DMS153 treated with DMSO at 0.1 percent for 48 hours (cell line): Measurements from ENCODE around the gene C1orf56.

Source experiments
- DNase-seq: peaks from one replicate; lab custom pipeline; 2025; ENCODE audit not compliant: unreplicated experiment; lab: John Stamatoyannopoulos, UW

The C1orf56 gene, protein sequence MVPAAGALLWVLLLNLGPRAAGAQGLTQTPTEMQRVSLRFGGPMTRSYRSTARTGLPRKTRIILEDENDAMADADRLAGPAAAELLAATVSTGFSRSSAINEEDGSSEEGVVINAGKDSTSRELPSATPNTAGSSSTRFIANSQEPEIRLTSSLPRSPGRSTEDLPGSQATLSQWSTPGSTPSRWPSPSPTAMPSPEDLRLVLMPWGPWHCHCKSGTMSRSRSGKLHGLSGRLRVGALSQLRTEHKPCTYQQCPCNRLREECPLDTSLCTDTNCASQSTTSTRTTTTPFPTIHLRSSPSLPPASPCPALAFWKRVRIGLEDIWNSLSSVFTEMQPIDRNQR

DNA sequence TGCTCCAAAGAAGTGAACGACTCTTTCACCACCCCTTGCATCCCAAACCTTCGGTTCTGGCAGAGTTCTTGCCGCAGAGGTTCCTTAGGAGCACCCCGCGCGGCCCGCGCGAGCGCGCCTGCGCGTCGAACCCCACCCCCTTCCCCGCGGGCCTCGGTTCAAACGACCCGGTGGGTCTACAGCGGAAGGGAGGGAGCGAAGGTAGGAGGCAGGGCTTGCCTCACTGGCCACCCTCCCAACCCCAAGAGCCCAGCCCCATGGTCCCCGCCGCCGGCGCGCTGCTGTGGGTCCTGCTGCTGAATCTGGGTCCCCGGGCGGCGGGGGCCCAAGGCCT, at the start of gene C1orf56:
TSS of gene C1orf56 (plus strand) at position 161 of the 334 bp plus-strand sequence. CDS start at position 258, 97 bp downstream.
- peak; percentile 52 for DNase-seq

DNA sequence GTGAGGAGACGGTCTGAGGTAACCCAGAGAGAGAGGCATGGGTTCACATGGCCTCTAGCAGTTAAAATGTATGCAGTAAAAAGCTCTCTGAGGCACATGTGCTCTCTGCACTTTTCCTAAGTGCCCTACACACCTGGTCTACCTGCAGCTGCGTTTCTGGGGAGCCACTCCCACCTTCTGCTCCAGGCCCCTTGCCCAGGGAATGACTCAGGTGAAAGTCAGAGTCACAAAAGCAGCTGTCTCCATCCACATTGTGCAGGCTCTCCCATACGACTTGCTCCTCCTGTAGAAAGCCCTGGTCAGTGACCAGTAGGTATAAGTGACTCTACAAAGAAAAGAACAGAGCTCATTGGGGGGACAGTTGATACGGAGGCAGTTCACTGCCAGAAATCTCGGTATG, 49.6 kb upstream of the C1orf56 start:
- no peak for DNase-seq

DNA sequence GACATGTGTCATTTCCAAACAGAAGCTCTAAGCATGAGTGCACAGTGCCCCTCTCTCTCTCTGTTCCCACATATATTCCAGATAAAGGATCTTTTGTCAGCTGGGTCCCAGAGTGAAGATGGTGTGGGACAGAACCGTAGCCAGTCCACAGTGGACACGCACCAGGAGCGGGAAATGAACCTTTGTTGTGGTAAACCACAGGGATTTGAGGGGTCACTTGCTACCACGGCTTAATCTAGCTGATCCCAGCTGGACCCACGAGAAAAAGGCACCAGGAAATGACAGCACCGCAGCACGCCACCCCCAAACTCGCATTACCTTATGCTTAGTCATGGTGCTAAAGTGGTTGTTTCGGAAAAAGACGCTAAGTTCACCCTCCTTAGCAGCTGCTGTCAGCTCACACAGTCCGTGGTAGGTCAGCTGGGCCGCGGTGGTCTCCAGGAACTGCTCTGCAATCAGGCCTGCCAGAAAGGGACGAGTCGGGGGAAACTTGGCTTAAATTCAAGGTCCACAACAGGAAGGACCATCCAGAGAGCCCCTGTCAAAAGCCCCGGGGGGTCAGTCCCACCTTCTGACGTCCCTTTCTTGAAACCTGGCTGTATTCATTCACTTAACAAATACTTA, 48.4 kb upstream of the C1orf56 start:
- DNase-seq, result no peak

DNA sequence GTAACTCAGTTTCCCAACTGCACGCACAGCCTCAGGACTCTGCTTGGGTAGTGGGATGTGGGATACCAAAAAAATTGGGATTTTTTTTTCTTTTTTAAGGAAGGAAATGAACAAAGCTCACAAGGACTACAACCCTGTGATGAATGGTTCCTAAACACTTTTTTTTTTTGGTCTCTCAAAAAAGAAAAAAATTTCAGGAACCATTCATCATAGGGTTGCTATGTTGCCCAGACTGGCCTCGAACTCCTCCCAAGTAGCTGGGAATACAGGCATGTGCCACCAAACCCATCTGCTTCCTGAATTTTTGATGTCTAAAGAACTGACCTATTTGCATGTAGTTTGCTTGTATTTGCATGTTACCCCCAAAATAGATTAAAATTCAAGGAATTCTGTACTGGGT, 47.6 kb upstream of the C1orf56 start:
- no peak for DNase-seq

DNA sequence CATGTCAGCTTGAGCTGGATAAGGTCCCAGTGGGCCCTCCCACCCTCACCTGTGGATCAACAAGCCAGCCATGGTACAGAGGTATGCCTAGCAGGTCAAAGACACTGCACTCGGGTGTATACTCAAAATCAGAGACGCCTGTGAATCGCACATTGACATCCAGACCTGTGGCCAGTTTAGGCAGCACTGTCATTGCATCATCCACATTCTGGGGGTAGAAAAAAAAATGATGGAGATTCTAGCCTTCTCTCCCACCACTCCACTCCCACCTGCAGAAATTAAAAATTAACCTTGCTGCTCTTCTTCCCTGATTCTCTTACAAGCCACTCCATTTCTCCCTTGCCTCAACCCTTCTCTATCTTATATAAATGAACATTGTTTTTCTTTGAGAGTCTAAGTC, 47.1 kb upstream of the C1orf56 start:
- DNase-seq, result no peak

DNA sequence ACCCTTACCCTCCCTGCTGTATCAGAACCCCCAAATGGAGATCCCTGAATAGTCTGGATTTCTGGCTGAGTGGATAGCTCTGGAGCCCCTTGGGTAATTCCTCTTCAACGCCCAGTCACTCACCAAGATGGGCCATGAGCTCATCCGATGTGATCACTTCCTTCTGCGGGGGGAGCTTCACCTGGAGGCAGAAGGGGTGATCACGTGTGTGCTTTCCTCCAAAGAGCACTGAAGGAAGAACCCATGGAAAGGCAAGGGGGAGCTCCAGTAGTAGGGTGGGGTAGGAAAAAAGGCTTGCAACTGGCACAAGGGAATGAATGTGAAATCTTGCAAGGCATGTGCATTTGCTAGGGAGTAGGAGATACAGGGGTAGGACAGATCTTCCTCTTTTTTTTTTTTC, 45.9 kb upstream of the C1orf56 start:
- no peak for DNase-seq

DNA sequence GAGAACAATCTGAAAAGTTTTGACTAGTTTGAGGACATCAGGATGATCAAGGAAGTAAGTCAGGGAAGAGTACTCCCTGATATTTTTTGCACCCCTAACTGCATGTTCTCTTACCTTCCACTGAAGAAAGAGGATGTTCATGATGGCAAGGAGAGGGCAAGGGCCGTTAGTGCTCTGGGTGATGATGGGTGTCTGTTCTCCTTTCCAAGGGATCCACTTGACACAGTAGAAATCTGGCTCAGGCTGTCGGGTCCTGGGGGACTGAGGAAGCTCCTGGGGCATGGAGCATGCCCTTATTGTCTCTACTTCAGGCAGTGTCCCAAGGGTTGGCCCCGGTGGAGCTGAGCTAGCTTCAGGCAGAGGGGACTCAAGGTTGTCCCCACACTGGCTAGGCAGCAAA, 45.5 kb upstream of the C1orf56 start:
- DNase-seq, result no peak

DNA sequence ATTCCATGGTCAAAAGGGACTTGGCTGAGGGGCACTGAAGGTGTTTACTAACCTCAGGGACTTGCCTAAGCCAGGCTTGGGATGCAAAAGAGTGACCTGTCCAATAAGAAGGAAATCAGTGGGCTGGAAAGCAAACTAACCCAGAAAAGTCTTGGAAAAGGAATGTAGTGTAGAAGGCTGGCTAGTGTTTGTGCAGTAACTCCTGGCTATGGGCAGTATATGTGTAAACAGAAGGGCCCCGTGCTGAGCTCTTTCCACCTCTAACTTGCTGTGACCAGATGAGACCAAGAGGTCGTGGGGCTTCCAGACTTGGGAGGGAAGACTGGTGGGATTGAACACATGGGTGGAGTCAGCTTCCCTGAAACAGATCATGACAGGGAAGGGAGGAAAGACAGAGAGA, 44.9 kb upstream of the C1orf56 start:
- DNase-seq, result no peak

DNA sequence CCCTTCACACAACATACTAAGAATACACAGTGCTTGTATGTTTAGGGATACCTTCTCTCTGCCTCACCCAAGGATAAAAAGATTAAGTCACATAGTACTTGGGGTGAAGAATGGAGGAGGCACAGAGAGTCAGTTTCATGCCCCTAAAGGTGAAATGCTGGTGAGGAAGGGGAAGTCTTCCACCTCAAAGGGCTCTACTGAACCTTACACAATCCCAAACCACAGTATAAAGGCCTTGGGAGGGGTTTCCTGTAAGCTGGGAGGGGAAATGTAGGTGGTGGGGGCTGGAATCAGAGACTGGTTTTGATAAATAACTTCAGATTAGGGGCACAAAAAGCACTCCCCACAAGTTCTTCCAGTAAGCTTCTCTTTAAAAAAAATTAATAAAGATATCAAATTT, 44.4 kb upstream of the C1orf56 start:
- no peak for DNase-seq

DNA sequence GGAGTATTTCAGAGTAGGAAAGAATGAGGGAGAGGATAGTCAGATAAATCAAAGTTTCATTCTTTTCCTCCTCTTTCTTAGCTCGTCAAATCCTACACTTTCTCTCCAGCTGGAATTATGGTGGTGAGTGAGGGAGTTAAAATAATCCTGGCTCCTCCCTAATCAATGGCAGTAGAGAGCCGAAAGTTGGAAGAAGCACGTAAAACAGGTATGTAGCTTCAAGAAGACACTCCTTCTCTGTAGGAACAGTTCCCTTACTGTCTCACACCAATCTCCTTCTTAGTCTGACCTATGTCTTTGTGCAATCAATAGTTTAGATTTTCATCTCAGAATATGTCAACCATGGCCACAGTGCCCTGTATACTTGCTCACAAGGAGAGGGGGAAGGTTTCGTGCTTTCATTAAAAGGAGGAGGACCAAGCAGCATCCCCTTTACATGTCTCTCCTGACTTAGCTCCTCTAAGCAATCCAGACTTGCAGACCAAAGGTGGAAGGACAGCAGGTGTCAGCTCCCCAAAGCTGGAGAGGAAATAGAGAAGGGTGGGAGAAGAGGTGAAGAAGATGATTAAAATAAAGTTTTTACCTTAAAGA, 41.7 kb upstream of the C1orf56 start:
- DNase-seq, result no peak

DNA sequence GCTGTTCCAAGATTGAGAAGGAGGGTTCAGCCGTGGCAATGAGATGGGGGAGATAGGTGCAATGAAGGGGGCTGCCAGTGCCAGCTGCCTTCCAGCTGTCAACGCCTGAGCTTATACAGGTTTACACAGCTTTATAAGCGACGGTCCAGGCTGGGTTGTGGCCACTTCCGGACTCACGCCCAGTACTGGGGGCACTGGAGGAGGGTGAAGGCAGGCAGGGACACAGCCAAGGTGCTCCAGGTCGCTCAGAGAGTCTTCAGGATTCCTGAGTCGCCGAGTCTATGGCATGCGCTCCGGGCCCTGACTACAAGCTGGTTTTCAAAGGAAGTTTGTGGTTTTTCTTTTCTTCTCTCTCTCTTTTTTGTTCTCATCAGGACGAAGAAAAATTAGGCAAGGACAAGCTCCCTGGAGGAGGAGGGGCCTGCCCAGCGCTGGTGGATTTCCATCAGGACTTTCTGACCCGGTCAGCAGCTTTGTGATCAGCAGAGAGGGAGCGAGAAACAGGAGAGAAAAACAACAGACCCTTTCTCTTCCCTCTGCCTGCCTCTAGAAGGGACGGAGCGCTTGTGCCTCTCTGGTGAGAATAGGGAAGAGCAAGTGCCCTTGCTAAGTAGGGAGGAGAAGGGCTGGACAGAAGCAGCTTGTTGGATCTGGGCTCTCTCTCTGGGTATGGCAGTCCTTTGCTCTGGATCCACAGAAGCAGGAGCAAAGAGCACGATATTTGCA, 41.1 kb upstream of the C1orf56 start, which contains the start of gene MINDY1:
TSS of gene MINDY1 (minus strand) at position 576 of the 726 bp plus-strand sequence. CDS start 4,285 bp downstream, outside the sequence.
- DNase-seq, result peak; percentile 89

DNA sequence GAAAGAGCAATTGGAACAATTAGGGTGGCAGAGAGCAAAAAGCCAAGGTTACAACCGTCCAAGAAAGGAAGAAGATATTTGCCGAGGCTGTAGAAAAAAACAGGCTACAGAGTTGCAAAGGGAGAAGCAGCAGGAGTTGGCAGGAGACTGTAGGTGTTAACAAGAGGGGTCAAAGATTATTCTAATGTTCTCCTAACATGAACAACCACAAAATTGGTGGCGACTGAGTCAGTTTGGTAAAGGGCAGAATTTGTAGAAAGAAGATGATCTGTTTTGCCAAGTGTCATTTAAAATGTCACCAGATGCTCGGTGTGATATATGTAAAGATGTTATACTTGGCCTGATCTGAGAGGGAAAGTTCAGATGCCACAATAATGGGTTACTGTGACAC, 39.7 kb upstream of the C1orf56 start:
- no peak for DNase-seq

DNA sequence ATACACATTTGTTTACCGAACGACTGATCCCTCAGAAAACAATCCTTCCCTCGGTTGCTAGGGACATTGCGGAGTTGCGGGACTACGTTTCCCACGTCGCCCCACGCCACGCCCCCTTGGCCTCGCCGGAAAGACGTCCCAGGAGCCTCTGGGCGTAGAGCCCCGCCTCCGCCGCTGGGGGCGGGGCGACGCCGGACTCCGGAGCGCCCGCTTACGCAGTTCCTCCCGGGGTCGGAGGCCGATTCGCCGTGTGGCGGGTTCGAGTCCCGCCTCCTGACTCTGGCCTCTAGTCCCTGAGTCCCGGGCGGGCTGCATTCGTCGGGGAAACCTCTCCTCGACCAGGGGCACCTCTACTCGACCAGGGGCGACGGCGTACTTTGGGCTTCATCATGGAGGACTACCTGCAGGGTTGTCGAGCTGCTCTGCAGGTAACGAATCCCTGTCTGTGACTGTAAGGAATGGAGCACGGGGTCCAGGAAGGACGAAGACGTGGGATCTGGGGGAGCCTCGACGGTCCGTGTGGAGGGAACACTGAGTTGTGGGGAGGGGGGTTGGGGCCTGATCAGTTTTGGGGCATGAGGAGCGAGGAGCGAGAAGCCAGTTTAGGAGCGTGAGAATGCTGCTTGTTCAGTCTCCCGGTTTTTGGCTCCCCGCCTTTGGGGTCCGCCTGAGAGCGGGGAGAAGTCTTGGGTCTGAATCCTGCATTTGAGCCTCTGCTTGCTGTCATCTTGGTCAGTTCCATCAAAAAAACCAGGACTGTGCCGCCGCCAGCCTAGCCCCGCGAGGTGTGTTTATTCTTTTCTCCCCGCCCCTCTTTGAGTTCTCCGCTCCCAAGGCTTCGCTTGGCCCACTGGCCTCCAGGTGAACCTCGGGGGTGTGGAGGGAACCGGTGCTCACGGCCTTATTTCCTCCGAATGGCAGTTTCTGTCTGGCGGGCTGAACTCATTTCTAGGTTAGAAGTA, 39.0 kb upstream of the C1orf56 start, which contains the start of gene PRUNE1:
TSS of gene PRUNE1 (plus strand) at position 206 of the 962 bp plus-strand sequence. CDS start at position 390, 184 bp downstream.
- DNase-seq, result peak; percentile 98

DNA sequence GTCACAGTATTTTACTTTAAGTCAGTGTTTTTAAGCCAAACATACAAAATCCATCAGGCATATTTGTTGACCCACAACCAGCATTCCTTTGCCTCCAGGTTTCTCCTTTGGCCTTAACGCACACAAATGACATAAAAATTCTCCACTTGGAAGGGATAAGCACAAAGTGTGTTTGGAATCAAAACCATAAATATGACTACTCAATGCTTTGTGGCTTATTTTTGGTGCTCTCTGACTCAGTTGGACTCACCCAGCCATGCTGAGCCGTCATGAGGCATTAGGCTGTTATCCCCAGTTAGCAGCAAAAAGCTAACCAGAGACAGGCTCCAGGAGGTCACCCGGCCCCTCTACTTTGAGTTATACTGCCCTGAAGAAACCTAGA, 38.4 kb upstream of the C1orf56 start:
- no peak for DNase-seq

DNA sequence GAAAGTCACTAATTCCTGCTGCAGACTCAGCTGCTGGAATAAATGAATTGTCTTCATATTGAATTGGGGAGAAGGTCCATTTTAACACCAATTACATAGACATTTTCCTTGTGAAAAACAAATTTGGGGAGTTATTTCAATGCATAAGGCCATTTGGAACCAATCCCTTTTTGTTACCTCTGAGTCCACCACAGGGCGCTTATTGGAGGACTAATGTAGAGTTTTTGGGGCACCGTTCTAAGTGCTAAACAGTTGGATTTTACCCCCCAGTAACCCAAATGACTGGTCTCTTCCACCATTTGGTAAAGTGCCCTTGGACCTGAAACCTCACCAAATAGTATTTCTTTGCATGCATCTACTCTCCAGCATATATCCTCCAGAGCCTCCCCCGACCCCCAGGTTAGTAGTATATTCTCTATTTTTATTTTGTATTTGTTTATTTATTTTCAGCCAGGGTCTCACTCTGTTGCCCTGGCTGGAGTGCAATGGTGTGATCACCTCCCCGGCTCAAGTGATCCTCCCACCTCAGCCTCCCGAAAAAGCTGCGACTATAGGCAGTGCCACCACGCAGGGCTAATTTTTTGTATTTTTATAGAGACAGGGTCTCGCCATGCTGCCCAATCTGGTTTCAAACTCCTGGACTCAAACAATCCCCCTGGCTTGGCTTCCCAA, 37.7 kb upstream of the C1orf56 start:
- DNase-seq, result no peak

DNA sequence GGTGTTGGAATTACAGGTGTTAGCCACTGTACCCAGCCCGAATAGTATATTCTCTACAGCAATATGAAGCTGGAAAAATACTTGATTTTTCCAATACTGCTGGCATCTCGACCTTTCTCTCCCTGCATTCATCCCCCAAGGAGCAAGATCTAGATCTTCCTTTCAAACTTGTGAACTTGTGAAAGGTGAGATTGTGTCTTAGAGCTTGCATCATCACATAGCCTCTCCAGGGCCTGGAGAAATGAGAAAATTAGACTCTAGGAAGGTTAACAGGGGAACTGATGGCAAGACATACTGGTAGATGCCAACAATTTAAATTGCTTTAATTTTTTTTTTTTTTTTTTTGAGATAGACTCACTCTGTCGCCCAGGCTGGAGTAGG, 37.2 kb upstream of the C1orf56 start:
- DNase-seq, result no peak

DNA sequence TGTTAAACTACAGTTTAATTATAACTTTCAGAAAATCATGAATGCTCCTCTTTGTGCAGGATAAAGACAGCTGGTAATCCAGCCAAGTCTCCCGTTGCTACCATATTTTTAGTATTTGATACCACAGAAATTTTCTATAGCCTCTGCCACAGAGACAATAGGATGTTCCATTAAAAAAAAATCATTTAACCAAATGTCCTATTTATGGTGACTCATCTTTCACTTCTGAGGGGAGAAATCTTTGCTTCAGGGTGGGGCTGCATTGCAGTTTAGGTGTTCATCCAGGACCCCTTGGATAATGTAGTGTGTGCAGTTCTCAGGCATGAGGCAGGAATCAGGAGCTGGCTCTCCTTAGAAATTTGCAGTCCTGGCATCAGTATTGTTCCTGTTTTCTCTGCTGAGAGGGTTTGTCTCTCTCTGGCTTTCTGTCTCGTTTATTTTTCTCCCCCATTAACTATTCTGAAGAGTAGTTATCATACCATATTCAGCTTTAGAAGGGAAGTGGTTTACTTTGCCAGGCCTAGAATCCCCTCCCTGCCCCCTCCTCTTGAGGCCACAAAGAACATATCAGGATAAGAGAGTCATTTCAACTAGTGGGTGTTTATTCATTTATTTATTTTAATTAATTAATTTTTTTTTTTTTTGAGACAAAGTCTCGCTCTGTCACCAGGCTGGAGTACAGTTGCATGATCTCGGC, 36.2 kb upstream of the C1orf56 start:
- no peak for DNase-seq

DNA sequence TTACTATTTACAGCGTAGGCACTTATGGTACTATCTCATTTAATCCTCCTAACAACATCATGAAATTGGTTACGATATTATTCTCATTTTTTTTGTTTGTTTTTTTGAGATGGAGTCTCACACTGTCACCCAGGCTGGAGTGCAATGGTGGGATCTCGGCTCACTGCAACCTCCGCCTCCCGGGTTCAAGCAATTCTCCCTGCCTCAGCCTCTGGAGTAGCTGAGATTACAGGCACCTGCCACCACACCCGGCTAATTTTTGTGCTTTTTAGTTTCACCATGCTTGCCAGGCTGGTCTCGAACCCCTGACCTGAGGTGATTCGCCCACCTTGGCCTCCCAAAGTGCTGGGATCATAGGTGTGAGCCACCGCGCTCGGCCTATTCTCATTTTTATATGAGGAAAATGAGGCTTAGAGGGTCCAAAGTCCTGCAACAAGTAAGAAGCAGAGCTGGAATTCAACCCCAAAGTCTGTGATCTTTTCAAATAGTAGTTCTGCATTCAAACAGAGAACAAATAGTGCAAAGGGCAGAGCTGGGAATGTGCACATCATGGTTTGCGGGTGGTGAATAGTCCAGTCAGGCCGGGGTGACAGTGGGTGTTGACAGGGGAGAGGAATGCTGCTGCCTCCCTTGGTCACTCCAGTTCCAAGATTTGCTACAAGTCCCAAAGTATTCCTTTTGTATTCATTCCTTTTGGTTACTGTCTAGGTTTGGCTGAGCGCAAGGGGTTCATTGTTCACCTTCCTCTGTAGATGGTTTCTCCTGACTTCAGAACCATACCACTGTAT, 34.7 kb upstream of the C1orf56 start:
- DNase-seq, result no peak

DNA sequence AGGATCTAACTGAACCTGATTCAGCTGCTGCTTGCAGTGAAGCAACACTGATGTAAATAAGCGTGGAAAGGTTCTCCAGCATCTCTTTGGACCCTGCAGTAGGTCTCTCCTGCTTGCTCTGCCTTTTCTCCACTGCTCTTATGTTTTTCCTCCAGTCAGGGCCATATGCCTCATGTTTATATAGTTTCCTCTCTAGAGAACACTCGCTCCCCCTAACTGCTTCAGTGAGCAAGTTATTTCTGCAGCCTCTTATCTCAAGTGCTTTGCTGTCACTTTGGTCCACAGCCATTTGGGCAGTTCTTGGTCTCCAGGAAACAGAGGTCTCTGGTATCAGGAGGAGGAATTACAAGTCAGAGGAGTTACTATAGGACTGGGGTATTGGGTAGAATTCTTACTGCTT, 34.0 kb upstream of the C1orf56 start:
- DNase-seq, result no peak
